HCT116 (cell line): ENCODE results near the gene DCHS2. TPM values are rescaled to one million over a fixed set of nuclear protein-coding genes. Genes with fewer than 3 reads are reported as not detected.

Source experiments
- ATAC-seq: fragments of 200-7000 bp; cut with Tn5 transposase; 2 replicates; pipeline ENCODE4 v1.9.1; 2020; ENCODE audit warnings: mild to moderate bottlenecking, moderate library complexity
- BruUV-seq: library from RNA; stranded (reverse); fragments of 400-500 nt; replicated peaks from 2 replicates; lab custom pipeline; 2021; lab: Mats Ljungman, UMichigan
- CTCF ChIA-PET: fragments of 300-600 bp; sonication (Branson Sonifier 250); formaldehyde crosslinking; loops from one replicate; lab custom pipeline; 2021; ENCODE audit warnings: antibody characterized with exemption; lab: Charles Lee
- POLR2A ChIA-PET: fragments of 300-600, 350-600 bp; sonication (Branson Sonifier 250); formaldehyde crosslinking; loops from one replicate; lab custom pipeline; 2021; ENCODE audit warnings: antibody characterized with exemption; lab: Charles Lee
- RAD21 ChIA-PET, 2 experiments: fragments of 300-600 bp; sonication (Branson Sonifier 250); formaldehyde crosslinking; loops; one replicate each; lab custom pipeline; 2023; ENCODE audit warnings: low total read pairs in 2 of 2; ENCODE audit not compliant: uncharacterized antibody in 2 of 2, unreplicated experiment in 2 of 2, low non-redundant PET in 1 of 2; lab: Charles Lee
- DNase-seq: peaks from one replicate; pipeline ENCODE4 v3.0.0-alpha.2; 2010; ENCODE audit warnings: low read depth, low spot score
- H2AFZ ChIP-seq: fragments of 200-600 bp; shearing (Covaris generic), sonication (generic); 2 replicates; pipeline ENCODE4 v1.6.1; 2017; ENCODE audit warnings: low read depth, mixed run types, mixed read lengths, antibody characterized with exemption, low read length; ENCODE audit not compliant: poor library complexity, severe bottlenecking
- H3K27ac ChIP-seq: 2 replicates; pipeline ENCODE4 v1.5.1; 2012; ENCODE audit warnings: low read depth, low read length
- H3K27me3 ChIP-seq: fragments of 200-600 bp; sonication (generic); 2 replicates; pipeline ENCODE4 v1.6.1; 2016; ENCODE audit warnings: mixed run types, low read length, mixed read lengths; ENCODE audit not compliant: insufficient read depth
- H3K36me3 ChIP-seq, 2 experiments: fragments of 200-500 bp in 1 of 2; fragments of 200-600 bp in 1 of 2; sonication (Bioruptor generic) in 1 of 2; sonication (generic) in 1 of 2; 2 replicates each; pipeline versions ENCODE4 v1.5.1 to v1.6.1; 2014 to 2016; ENCODE audit warnings: low read length in 2 of 2, inconsistent platforms in 1 of 2, mixed read lengths in 1 of 2, mixed run types in 1 of 2; ENCODE audit not compliant: insufficient read depth in 2 of 2, control insufficient read depth in 1 of 2
- H3K4me1 ChIP-seq, 2 experiments: fragments of 200-600 bp in 1 of 2; sonication (generic) in 1 of 2; 2 replicates each; pipeline versions ENCODE4 v1.5.1 to v1.6.1; 2012 to 2017; ENCODE audit warnings: low read length in 2 of 2, inconsistent platforms in 1 of 2, mild to moderate bottlenecking in 1 of 2, mixed read lengths in 1 of 2, mixed run types in 1 of 2, moderate library complexity in 1 of 2; ENCODE audit not compliant: insufficient read depth in 2 of 2, control insufficient read depth in 1 of 2
- H3K4me2 ChIP-seq: fragments of 200-600 bp; sonication (generic); 2 replicates; pipeline ENCODE4 v1.6.1; 2017; ENCODE audit warnings: mixed run types, low read length, mixed read lengths
- H3K4me3 ChIP-seq, 2 experiments: fragments of 200-600 bp in 1 of 2; sonication (generic) in 1 of 2; replicated peaks in 1 of 2; 2 replicates each; pipeline ENCODE4 v1.5.1; 2011 to 2016; ENCODE audit warnings: low read length in 2 of 2, control low read depth in 1 of 2, low read depth in 1 of 2, mild to moderate bottlenecking in 1 of 2, mixed read lengths in 1 of 2, mixed run types in 1 of 2
- H3K79me2 ChIP-seq: fragments of 200-600 bp; sonication (generic); 2 replicates; pipeline ENCODE4 v1.6.1; 2017; ENCODE audit warnings: mild to moderate bottlenecking, mixed run types, low read length, moderate library complexity, mixed read lengths; ENCODE audit not compliant: insufficient read depth
- H3K9ac ChIP-seq: fragments of 200-600 bp; sonication (generic); 2 replicates; pipeline ENCODE4 v1.6.1; 2016; ENCODE audit warnings: low read length, mixed read lengths
- H3K9me2 ChIP-seq: fragments of 200-600 bp; sonication (generic), shearing (Covaris generic); 2 replicates; pipeline ENCODE4 v1.6.1; 2017; ENCODE audit warnings: mixed run types, mild to moderate bottlenecking, moderate library complexity; ENCODE audit not compliant: insufficient read depth
- H3K9me3 ChIP-seq, 2 experiments: fragments of 200-500 bp in 1 of 2; fragments of 200-600 bp in 1 of 2; sonication (Bioruptor generic) in 1 of 2; sonication (generic) in 1 of 2; 2 replicates each; pipeline ENCODE4 v1.6.1; 2014 to 2017; ENCODE audit warnings: low read length in 2 of 2, mixed read lengths in 2 of 2, inconsistent platforms in 1 of 2, low read depth in 1 of 2, mild to moderate bottlenecking in 1 of 2, mixed run types in 1 of 2, moderate library complexity in 1 of 2; ENCODE audit not compliant: control insufficient read depth in 1 of 2, insufficient read depth in 1 of 2
- H4K20me1 ChIP-seq: fragments of 200-600 bp; sonication (generic), shearing (Covaris generic); 2 replicates; pipeline ENCODE4 v1.6.1; 2017; ENCODE audit warnings: mixed run types, mild to moderate bottlenecking, moderate library complexity; ENCODE audit not compliant: insufficient read depth
- EZH2phosphoT487 ChIP-seq: fragments of 200-600 bp; IDR thresholded peaks from 2 replicates; pipeline ENCODE4 v1.6.1; 2018; ENCODE audit warnings: antibody characterized with exemption, borderline replicate concordance
- TCF7L2 ChIP-seq: IDR thresholded peaks from 2 replicates; pipeline ENCODE4 v1.7.0; 2011; ENCODE audit warnings: borderline replicate concordance, inconsistent platforms; ENCODE audit not compliant: insufficient read depth, insufficient read length; ENCODE audit errors: extremely low read depth
- ZFX ChIP-seq: fragments of 450-650 bp; IDR thresholded peaks from 2 replicates; pipeline ENCODE4 v1.6.1; 2017
- intact Hi-C: fragments of 100-400 bp; cut with micrococcal nuclease; formaldehyde crosslinking; loops from 2 replicates; pipeline ENCODE4 v1.10.0; 2022
- total RNA-seq: library from RNA; stranded (reverse); gene quantifications from one replicate; pipeline ENCODE4 v1.2.1, GENCODE V29; 2021; ENCODE audit not compliant: unreplicated experiment
- TF ChIP-seq, protein P1 (sequence below): IDR thresholded peaks from 2 replicates; pipeline ENCODE4 v1.6.1; 2012
- TF ChIP-seq, protein P2 (sequence below): IDR thresholded peaks from 2 replicates; pipeline ENCODE4 v1.6.1; 2011; ENCODE audit warnings: mild to moderate bottlenecking, low read length, moderate library complexity; ENCODE audit not compliant: insufficient replicate concordance; ENCODE audit errors: extremely low read depth
- TF ChIP-seq, protein P3 (sequence below): IDR thresholded peaks from 2 replicates; pipeline ENCODE4 v1.6.1; 2012; ENCODE audit warnings: low read depth

The DCHS2 gene
- total RNA-seq, 1 experiment from 2014 or later, result 0.05 TPM

DNA sequence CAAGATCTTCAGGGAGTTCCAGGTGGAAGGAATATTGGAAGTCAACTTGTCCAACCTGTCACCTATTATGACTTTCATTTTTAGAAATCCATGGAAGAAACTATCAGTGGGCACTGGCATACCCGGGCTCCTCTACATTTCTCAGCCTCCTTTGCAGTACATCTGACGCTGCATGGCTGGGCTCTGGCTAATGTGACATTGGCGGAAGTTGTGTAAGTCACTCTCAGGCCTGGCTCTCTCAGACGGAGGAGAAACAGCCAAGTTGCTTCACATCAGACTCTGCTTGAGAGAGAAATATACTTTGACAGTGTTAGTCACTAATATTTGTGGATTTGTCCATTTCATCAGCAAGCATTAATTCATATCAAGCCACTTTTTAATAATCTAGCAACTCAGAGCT lies 4.5 kb downstream of the DCHS2 start:
- intact Hi-C loops, result no loop called here
- H2AFZ ChIP-seq, result no peak overlapping the region
- H3K36me3 ChIP-seq, result no peaks in the 10 kb centered on the region
- BruUV-seq, result no TSS peak
- ChIA-PET POLR2A (no interaction called here), CTCF (no interaction called here), RAD21 (no interaction called here)
- no peak for ATAC-seq
- no peak overlapping the region for H3K9ac ChIP-seq
- H3K4me3 ChIP-seq, result no peak overlapping the region
- H3K9me3 ChIP-seq, result no peaks in the 10 kb centered on the region
- no peaks in the 10 kb centered on the region for H4K20me1 ChIP-seq
- H3K27me3 ChIP-seq, result peaks cover 14% of the 10 kb centered on the region; the same call in 1 of the 2 replicates
- H3K4me1 ChIP-seq, result no peaks in the 10 kb centered on the region
- no peaks in the 10 kb centered on the region for H3K9me2 ChIP-seq
- no peaks in the 10 kb centered on the region for H3K79me2 ChIP-seq
- no peak overlapping the region for H3K4me2 ChIP-seq
- TF ChIP-seq, protein P1, sequence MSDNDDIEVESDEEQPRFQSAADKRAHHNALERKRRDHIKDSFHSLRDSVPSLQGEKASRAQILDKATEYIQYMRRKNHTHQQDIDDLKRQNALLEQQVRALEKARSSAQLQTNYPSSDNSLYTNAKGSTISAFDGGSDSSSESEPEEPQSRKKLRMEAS, result no peak
- no peak for TF ChIP-seq TCF7L2
- TF ChIP-seq, protein P2, sequence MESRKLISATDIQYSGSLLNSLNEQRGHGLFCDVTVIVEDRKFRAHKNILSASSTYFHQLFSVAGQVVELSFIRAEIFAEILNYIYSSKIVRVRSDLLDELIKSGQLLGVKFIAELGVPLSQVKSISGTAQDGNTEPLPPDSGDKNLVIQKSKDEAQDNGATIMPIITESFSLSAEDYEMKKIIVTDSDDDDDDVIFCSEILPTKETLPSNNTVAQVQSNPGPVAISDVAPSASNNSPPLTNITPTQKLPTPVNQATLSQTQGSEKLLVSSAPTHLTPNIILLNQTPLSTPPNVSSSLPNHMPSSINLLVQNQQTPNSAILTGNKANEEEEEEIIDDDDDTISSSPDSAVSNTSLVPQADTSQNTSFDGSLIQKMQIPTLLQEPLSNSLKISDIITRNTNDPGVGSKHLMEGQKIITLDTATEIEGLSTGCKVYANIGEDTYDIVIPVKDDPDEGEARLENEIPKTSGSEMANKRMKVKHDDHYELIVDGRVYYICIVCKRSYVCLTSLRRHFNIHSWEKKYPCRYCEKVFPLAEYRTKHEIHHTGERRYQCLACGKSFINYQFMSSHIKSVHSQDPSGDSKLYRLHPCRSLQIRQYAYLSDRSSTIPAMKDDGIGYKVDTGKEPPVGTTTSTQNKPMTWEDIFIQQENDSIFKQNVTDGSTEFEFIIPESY, result no peak
- no peak for TF ChIP-seq EZH2phosphoT487
- DNase-seq, result no peak
- H3K27ac ChIP-seq, result no peak overlapping the region

DNA sequence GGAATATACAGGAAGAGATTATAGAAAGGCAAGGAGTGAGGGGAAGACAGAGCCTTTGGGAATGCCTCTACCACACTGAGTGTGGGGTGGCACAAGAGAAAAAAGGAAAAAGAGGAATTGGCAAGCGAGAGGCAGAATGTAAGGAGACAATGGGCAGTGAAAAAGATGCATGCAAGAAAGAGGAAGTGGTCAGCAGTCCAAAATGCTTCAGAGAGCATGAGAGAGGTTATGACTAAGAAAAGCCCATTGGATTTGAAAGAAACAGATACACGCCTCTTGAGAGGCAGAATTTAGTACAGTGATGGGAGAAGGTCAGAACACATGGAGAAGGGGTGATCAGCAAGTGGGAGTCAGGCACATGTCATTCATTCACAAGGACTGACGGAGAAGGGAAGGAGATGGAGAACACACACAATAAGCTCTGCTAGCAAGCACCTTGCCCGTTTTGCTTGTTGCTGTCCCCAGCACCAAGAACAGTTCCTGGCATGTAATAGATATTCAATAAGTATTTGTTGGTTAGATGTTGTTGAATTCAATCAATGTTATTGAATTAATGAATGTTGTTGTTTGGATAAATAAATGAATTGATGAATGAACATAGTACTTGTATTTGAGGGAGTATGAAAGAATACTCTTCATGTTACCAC lies 6.3 kb downstream of the DCHS2 start:
- POLR2A ChIA-PET, result no interaction called here
- Histone ChIP-seq H3K36me3 (no peaks in the 10 kb centered on the region), H3K27ac (no peak overlapping the region), H3K9me3 (no peaks in the 10 kb centered on the region), H4K20me1 (no peaks in the 10 kb centered on the region), H3K9me2 (no peaks in the 10 kb centered on the region), H3K79me2 (no peaks in the 10 kb centered on the region), H3K4me2 (no peak overlapping the region), H3K27me3 (peaks cover 14% of the 10 kb centered on the region; the same call in 1 of the 2 replicates), H3K4me3 (no peak overlapping the region), H3K9ac (no peak overlapping the region), H2AFZ (no peak overlapping the region), H3K4me1 (no peaks in the 10 kb centered on the region)
- BruUV-seq, result no TSS peak
- CTCF ChIA-PET, result no interaction called here
- intact Hi-C loops, result no loop called here
- RAD21 ChIA-PET, result no interaction called here
- DNase-seq (no peak), ATAC-seq (no peak)
- TF ChIP-seq ZFX, result no peak
- TF ChIP-seq TCF7L2, result no peak
- TF ChIP-seq, protein P2, result no peak
- TF ChIP-seq, protein P3, sequence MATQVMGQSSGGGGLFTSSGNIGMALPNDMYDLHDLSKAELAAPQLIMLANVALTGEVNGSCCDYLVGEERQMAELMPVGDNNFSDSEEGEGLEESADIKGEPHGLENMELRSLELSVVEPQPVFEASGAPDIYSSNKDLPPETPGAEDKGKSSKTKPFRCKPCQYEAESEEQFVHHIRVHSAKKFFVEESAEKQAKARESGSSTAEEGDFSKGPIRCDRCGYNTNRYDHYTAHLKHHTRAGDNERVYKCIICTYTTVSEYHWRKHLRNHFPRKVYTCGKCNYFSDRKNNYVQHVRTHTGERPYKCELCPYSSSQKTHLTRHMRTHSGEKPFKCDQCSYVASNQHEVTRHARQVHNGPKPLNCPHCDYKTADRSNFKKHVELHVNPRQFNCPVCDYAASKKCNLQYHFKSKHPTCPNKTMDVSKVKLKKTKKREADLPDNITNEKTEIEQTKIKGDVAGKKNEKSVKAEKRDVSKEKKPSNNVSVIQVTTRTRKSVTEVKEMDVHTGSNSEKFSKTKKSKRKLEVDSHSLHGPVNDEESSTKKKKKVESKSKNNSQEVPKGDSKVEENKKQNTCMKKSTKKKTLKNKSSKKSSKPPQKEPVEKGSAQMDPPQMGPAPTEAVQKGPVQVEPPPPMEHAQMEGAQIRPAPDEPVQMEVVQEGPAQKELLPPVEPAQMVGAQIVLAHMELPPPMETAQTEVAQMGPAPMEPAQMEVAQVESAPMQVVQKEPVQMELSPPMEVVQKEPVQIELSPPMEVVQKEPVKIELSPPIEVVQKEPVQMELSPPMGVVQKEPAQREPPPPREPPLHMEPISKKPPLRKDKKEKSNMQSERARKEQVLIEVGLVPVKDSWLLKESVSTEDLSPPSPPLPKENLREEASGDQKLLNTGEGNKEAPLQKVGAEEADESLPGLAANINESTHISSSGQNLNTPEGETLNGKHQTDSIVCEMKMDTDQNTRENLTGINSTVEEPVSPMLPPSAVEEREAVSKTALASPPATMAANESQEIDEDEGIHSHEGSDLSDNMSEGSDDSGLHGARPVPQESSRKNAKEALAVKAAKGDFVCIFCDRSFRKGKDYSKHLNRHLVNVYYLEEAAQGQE, result no peak
